Measurements from ENCODE around the gene PRTG. TPM values are rescaled to one million over a fixed set of nuclear protein-coding genes. Genes with fewer than 3 reads are reported as not detected.

PRTG gene
- total and polyA plus RNA-seq, 9 of the 15 experiments (the other 6 are each of a cell fraction or from before 2014, with no cell fraction given) = under 0.01 to 0.14 (median 0.06) TPM; not detected in 1

DNA sequence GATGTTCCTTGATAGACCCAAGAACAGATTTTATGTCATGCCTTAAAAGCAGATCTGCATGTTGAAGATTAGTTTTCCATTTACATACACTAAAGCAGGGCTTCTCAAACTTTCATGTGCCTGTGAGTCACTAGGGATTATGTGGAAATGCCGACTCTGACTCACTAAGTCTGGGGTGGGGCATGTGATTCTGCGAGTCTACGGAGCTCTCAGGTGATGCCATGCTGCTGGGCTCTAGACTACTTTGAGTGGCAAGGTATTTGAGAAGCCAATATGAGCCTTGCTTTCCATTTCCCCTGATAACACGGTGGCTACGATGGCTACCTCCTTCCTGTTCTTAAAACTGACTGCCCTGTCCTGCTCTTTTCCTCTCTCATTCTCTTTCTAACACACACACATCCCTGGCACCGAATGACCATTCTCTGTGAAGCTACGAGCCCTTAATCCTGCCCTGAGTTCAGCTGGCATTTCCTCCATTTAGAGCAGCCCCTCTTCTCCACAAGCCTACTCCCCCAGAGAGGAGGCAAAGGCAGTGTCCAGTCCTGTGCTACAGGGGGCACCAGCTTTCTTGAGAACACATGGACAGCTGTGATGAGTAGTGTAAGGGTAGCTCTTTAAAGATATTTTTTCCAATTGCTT, 115.1 kb downstream of the PRTG start (continued):
- TF ChIP-seq ZNF707 (CRISPR knock-in tag; conservative IDR thresholded peaks at IDR 0.05) = no peak

DNA sequence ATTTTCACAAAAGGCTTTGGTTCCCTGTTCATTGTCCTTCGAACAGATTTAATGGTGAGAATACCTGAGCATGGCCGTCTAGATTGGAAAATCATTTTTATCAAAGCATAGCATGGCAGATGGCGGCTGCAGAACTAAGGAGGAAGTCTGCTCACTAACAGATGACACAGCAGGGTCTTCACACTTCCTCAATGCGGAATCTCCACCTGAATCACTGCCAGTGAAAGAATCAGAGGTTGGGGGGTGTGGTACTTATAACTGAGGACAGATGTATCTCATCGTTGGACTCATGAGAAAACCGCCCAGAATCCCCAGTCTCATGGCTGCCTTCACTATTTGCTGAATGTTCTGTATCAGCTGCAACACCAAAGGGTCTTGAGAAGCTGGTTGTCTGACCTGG, 123.2 kb downstream of the PRTG start:
- H3K4me2 ChIP-seq (ENCODE audit: insufficient read depth, low read length) = no peak overlapping the region
- H3K27me3 ChIP-seq (ENCODE audit: control insufficient read depth in 2 of 2, insufficient read depth in 2 of 2, low read length in 2 of 2) = peaks cover 5 to 11% of the 10 kb centered on the region in 2 experiments; a peak in 1 of 5 replicates
- WGBS (ENCODE audit: insufficient coverage, low coverage, missing lambda C conversion rate) = 3% methylated on average over 6 of the region's 6 CpGs
- H3K9ac ChIP-seq (ENCODE audit: insufficient read depth in 1 of 2, low read depth in 2 of 2, low read length in 2 of 2) = no peak overlapping the region
- in situ Hi-C loops (cut with MboI) (no loop called here), intact Hi-C loops (cut with micrococcal nuclease) (no loop called here)
- ATAC-seq (no peak), DNase-seq (ENCODE audit: extremely low read depth in 1 of 4, low spot score in 3 of 4) (no peak), FAIRE-seq (no peak)
- POLR2A ChIA-PET = interaction anchor here (0.8 kb wide), 1 partner anchor 162 kb away, joined by 3 read pairs; no protein-coding TSS in a partner anchor
- no peak overlapping the region for H3K27ac ChIP-seq (ENCODE audit: extremely low read depth, low read depth, low read length)
- no peak overlapping the region for H2AFZ ChIP-seq (ENCODE audit: low read depth, low read length)
- BruUV-seq (replicated peaks) = no TSS peak
- no peaks in the 10 kb centered on the region for H3K36me3 ChIP-seq (ENCODE audit: control insufficient read depth, insufficient read depth, low read length)
- H3K79me2 ChIP-seq (ENCODE audit: control insufficient read depth, insufficient read depth, low read length) = no peaks in the 10 kb centered on the region
- no peaks in the 10 kb centered on the region for H3K9me1 ChIP-seq (ENCODE audit: control insufficient read depth, insufficient read depth, low read length)
- H3K4me1 ChIP-seq (replicated peaks in 1 of 2; ENCODE audit: control insufficient read depth in 2 of 2, insufficient read depth in 2 of 2, low read length in 2 of 2) = no peaks in the 10 kb centered on the region
- no peak overlapping the region for H3K4me3 ChIP-seq
- TF ChIP-seq HSF4 (CRISPR knock-in tag; IDR thresholded peaks at IDR 0.05; ENCODE audit: borderline replicate concordance) (no peak), ZNF780A (CRISPR knock-in tag; IDR thresholded peaks at IDR 0.05) (no peak), SPI1 (IDR thresholded peaks at IDR 0.05; ENCODE audit: borderline replicate concordance, low read depth, low read length) (peak; percentile 31; the same call in 1 of the 2 replicates), KDM5B (IDR thresholded peaks at IDR 0.05; ENCODE audit: insufficient replicate concordance, low read depth, low read length) (no peak)
- no peaks in the 10 kb centered on the region for H3K9me3 ChIP-seq (replicated peaks; ENCODE audit: control insufficient read depth, insufficient read depth, low read depth, low read length)
- CTCF ChIA-PET (ENCODE audit: low intra/inter-chr PET ratio) = no interaction called here
- H4K20me1 ChIP-seq (replicated peaks; ENCODE audit: control insufficient read depth, insufficient read depth, low read length) = no peaks in the 10 kb centered on the region

All from K562 (cell line).